Endothelial cell of umbilical vein (primary cell): ENCODE data around the gene UNC5C. TPM values are rescaled to one million over a fixed set of nuclear protein-coding genes. Genes with fewer than 3 reads are reported as not detected.

Experiments used
- BruUV-seq: library from RNA; stranded (reverse); fragments of 400-500 nt; replicated peaks from 2 replicates; lab custom pipeline; 2021; lab: Mats Ljungman, UMichigan
- CTCF ChIA-PET: fragments of 300-600, 350-600 bp; sonication (Branson Sonifier 250); formaldehyde crosslinking; loops from one replicate; lab custom pipeline; 2021; ENCODE audit warnings: antibody characterized with exemption, inconsistent platforms; lab: Charles Lee
- POLR2A ChIA-PET: fragments of 300-600, 350-600 bp; sonication (Branson Sonifier 250); formaldehyde crosslinking; loops from one replicate; lab custom pipeline; 2021; ENCODE audit warnings: antibody characterized with exemption, inconsistent platforms; lab: Charles Lee
- DNase-seq: peaks from one replicate; pipeline ENCODE4 v3.0.0-alpha.2; 2011; ENCODE audit warnings: low read depth, low spot score
- FAIRE-seq: peaks from 2 replicates; lab custom pipeline; 2011; peaks lifted over from hg19 to GRCh38; lab: Jason Lieb, UNC
- H2AFZ ChIP-seq: 2 replicates; pipeline ENCODE4 v1.6.0; 2012; ENCODE audit warnings: low read depth, low read length, control low read depth, inconsistent platforms
- H3K27ac ChIP-seq: 2 replicates; pipeline ENCODE4 v1.5.1; 2011; ENCODE audit warnings: low read depth, mild to moderate bottlenecking, control low read depth, low read length, moderate library complexity; ENCODE audit not compliant: insufficient read depth
- H3K27me3 ChIP-seq, 2 experiments: 2 replicates each; pipeline versions ENCODE4 v1.6.0 to v1.6.1; 2011; ENCODE audit warnings: low read length in 2 of 2, mixed read lengths in 1 of 2; ENCODE audit not compliant: control insufficient read depth in 2 of 2, insufficient read depth in 2 of 2
- H3K36me3 ChIP-seq, 2 experiments: 2 replicates in 1 of 2; 3 replicates in 1 of 2; pipeline ENCODE4 v1.5.1; 2011; ENCODE audit warnings: low read length in 2 of 2, mild to moderate bottlenecking in 1 of 2, moderate library complexity in 1 of 2; ENCODE audit not compliant: control insufficient read depth in 2 of 2, insufficient read depth in 2 of 2; ENCODE audit errors: extremely low read depth in 1 of 2
- H3K4me1 ChIP-seq: 3 replicates; pipeline ENCODE4 v1.5.1; 2011; ENCODE audit warnings: mild to moderate bottlenecking, low read length; ENCODE audit not compliant: control insufficient read depth, insufficient read depth; ENCODE audit errors: extremely low read depth
- H3K4me2 ChIP-seq: 2 replicates; pipeline ENCODE4 v1.6.1; 2011; ENCODE audit warnings: low read length, control low read depth, mixed read lengths; ENCODE audit not compliant: insufficient read depth
- H3K4me3 ChIP-seq, 3 experiments: fragments of 200-600 bp in 1 of 3; sonication (generic), shearing (Covaris generic) in 1 of 3; replicated peaks in 1 of 3; 2 replicates each; pipeline ENCODE4 v1.5.1; 2011 to 2016; ENCODE audit warnings: control low read depth in 3 of 3, low read length in 3 of 3, mild to moderate bottlenecking in 2 of 3, inconsistent platforms in 1 of 3, low read depth in 1 of 3, moderate library complexity in 1 of 3; ENCODE audit not compliant: insufficient read depth in 1 of 3
- H3K79me2 ChIP-seq: 2 replicates; pipeline ENCODE4 v1.6.0; 2012; ENCODE audit warnings: low read length, inconsistent platforms; ENCODE audit not compliant: control insufficient read depth, insufficient read depth
- H3K9ac ChIP-seq: replicated peaks from 2 replicates; pipeline ENCODE3; 2011; ENCODE audit warnings: low read length, control low read depth; ENCODE audit not compliant: insufficient read depth; ENCODE audit errors: extremely low read depth
- H3K9me1 ChIP-seq: replicated peaks from 3 replicates; pipeline ENCODE4 v1.6.0; 2011; ENCODE audit warnings: mild to moderate bottlenecking, low read length; ENCODE audit not compliant: control insufficient read depth, insufficient read depth; ENCODE audit errors: extremely low read depth
- H3K9me3 ChIP-seq: replicated peaks from 2 replicates; pipeline ENCODE4 v1.5.1; 2012; ENCODE audit warnings: low read length, inconsistent platforms; ENCODE audit not compliant: control insufficient read depth, insufficient read depth
- H4K20me1 ChIP-seq: replicated peaks from 2 replicates; pipeline ENCODE3; 2011; ENCODE audit warnings: mild to moderate bottlenecking, low read length; ENCODE audit not compliant: control insufficient read depth, insufficient read depth; ENCODE audit errors: extremely low read depth
- CTCF ChIP-seq, 2 donors: IDR thresholded peaks; 1 replicate in 1 of 2; 2 replicates in 1 of 2; pipeline ENCODE4 v1.5.1; 2011; ENCODE audit warnings: low read length in 2 of 2, mild to moderate bottlenecking in 2 of 2, moderate library complexity in 2 of 2, control low read depth in 1 of 2, inconsistent platforms in 1 of 2, low read depth in 1 of 2; ENCODE audit not compliant: insufficient read depth in 1 of 2; ENCODE audit errors: extremely low read depth in 1 of 2
- EZH2 ChIP-seq: IDR thresholded peaks from 2 replicates; pipeline ENCODE4 v1.6.1; 2012; ENCODE audit warnings: borderline replicate concordance, low read depth, mild to moderate bottlenecking, moderate library complexity, low read length, inconsistent platforms; ENCODE audit not compliant: severe bottlenecking
- FOS ChIP-seq: IDR thresholded peaks from 2 replicates; pipeline ENCODE4 v1.6.1; 2011; ENCODE audit warnings: mild to moderate bottlenecking, low read length, moderate library complexity, borderline replicate concordance; ENCODE audit not compliant: insufficient read depth
- GATA2 ChIP-seq: IDR thresholded peaks from 2 replicates; pipeline ENCODE4 v1.7.0; 2011; ENCODE audit warnings: low read depth, mild to moderate bottlenecking, moderate library complexity, mixed read lengths, low read length; ENCODE audit not compliant: insufficient read length, insufficient read depth
- JUN ChIP-seq: IDR thresholded peaks from 2 replicates; pipeline ENCODE4 v1.6.1; 2011; ENCODE audit warnings: borderline replicate concordance, low read depth; ENCODE audit not compliant: insufficient read length, insufficient read depth
- MAX ChIP-seq: IDR thresholded peaks from 2 replicates; pipeline ENCODE4 v1.6.1; 2011; ENCODE audit not compliant: insufficient read depth, insufficient read length
- MYC ChIP-seq: IDR thresholded peaks from one replicate; pipeline ENCODE4 v1.6.1; 2011; ENCODE audit warnings: mild to moderate bottlenecking, low read depth, low read length
- POLR2A ChIP-seq: IDR thresholded peaks from 2 replicates; pipeline ENCODE4 v1.6.1; 2012; ENCODE audit warnings: low read depth, mild to moderate bottlenecking, control low read depth, low read length
- POLR2AphosphoS5 ChIP-seq: IDR thresholded peaks from 2 replicates; pipeline ENCODE4 v1.6.1; 2012; ENCODE audit warnings: low read depth, mild to moderate bottlenecking, control low read depth, low read length, moderate library complexity; ENCODE audit not compliant: insufficient read depth
- dilution Hi-C: fragments of 300-500 bp; cut with MboI; formaldehyde crosslinking; loops from one replicate; pipeline ENCODE4 v1.15.0; 2019; ENCODE audit warnings: low sequenced_read_pairs; ENCODE audit not compliant: extremely low pct_ligation_motif_present
- intact Hi-C: fragments of 100-400 bp; cut with micrococcal nuclease; formaldehyde crosslinking; loops from one replicate; pipeline ENCODE4 v1.10.0; 2022
- polyA plus RNA-seq, 4 experiments: library from polyadenylated mRNA; depleted of rRNA in 3 of 4; stranded (reverse) in 3 of 4; unstranded in 1 of 4; fragments of >200 nt; gene quantifications; 2 replicates each; pipeline versions ENCODE4 v1.2.1 to v1.2.3, GENCODE V29; 2011 to 2012; ENCODE audit warnings: missing spikeins in 1 of 4
- total RNA-seq: library from RNA; stranded (reverse); gene quantifications from 2 replicates; pipeline ENCODE4 v1.2.3, GENCODE V29; 2021

UNC5C gene
- total and polyA plus RNA-seq, 2 donors (not counting 3 experiments of a cell fraction or from before 2014, with no cell fraction given), result 0.44 to 0.53 TPM

GRCh38 chr4:95591278-95591677 is 42.5 kb upstream of the UNC5C start:
- ChIA-PET CTCF (no interaction called here), POLR2A (no interaction called here)
- Histone ChIP-seq H3K9me3 (no peaks in the 10 kb centered on the region), H3K9ac (no peak overlapping the region), H3K27me3 (no peaks in the 10 kb centered on the region), H3K9me1 (no peaks in the 10 kb centered on the region), H3K36me3 (no peaks in the 10 kb centered on the region), H3K4me2 (no peak overlapping the region), H4K20me1 (no peaks in the 10 kb centered on the region), H3K79me2 (no peaks in the 10 kb centered on the region), H3K4me1 (no peaks in the 10 kb centered on the region), H3K4me3 (no peak overlapping the region), H3K27ac (no peak overlapping the region), H2AFZ (no peak overlapping the region)
- intact Hi-C loops, result no loop called here
- TF ChIP-seq MAX (no peak), JUN (no peak), POLR2AphosphoS5 (no peak), POLR2A (no peak), FOS (no peak), GATA2 (no peak), MYC (no peak), EZH2 (no peak), CTCF (IDR thresholded peaks at IDR 0.05; ENCODE audit: extremely low read depth in 1 of 2, insufficient read depth in 1 of 2, low read depth in 1 of 2, low read length in 2 of 2) (no peak)
- FAIRE-seq (no peak), DNase-seq (no peak)
- dilution Hi-C loops, result no loop called here
- BruUV-seq, result no TSS peak
